Upper lobe of left lung (tissue), 6 donors: Measurements from ENCODE around the gene MAGI2. TPM values are rescaled to one million over a fixed set of nuclear protein-coding genes. Genes with fewer than 3 reads are reported as not detected.

ENCODE experiments used
- ATAC-seq, 2 donors: fragments of 200-7000 bp; cut with Tn5 transposase; one replicate each; pipeline ENCODE4 v1.9.1; 2022; ENCODE audit warnings: mild to moderate bottlenecking in 2 of 2, moderate library complexity in 2 of 2; ENCODE audit not compliant: low FRiP score in 2 of 2
- DNase-seq, 2 donors: peaks; one replicate each; pipeline ENCODE4 v3.0.0-alpha.2; 2019 to 2020
- H3K27ac ChIP-seq, 4 donors: fragments of 200-600 bp; sonication (generic); one replicate each; pipeline ENCODE4 v1.5.1; 2016 to 2019
- H3K27me3 ChIP-seq, 4 donors: fragments of 200-600 bp; sonication (generic); one replicate each; pipeline ENCODE4 v1.5.1; 2017 to 2019
- H3K36me3 ChIP-seq, 4 donors: fragments of 200-600 bp; sonication (generic); one replicate each; pipeline ENCODE4 v1.5.1; 2016 to 2019
- H3K4me1 ChIP-seq, 4 donors: fragments of 200-600 bp; sonication (generic); one replicate each; pipeline ENCODE4 v1.5.1; 2018 to 2019
- H3K4me3 ChIP-seq, 4 donors: fragments of 200-600 bp; sonication (generic); one replicate each; pipeline ENCODE4 v1.5.1; 2017 to 2019; ENCODE audit warnings: mild to moderate bottlenecking in 2 of 4, moderate library complexity in 1 of 4
- H3K9me3 ChIP-seq, 4 donors: fragments of 200-600 bp; sonication (generic); one replicate each; pipeline ENCODE4 v1.5.1; 2018 to 2019
- EP300 ChIP-seq, 4 donors: sonication (generic); formaldehyde crosslinking; IDR thresholded peaks; one replicate each; pipeline ENCODE4 v1.5.1; 2017; ENCODE audit warnings: antibody characterized with exemption in 4 of 4, control low read depth in 2 of 4
- POLR2A ChIP-seq, 4 donors: fragments of 450-650 bp; IDR thresholded peaks; one replicate each; pipeline ENCODE4 v1.5.1; 2016 to 2017; ENCODE audit warnings: antibody characterized with exemption in 4 of 4, mild to moderate bottlenecking in 2 of 4
- POLR2AphosphoS5 ChIP-seq, 2 donors: sonication (generic); formaldehyde crosslinking; IDR thresholded peaks; one replicate each; pipeline ENCODE4 v1.5.1; 2017; ENCODE audit warnings: antibody characterized with exemption in 2 of 2
- WGBS, 2 donors: methylation state at CpG; one replicate each; pipeline ENCODE4 v1.1.5; 2017 to 2018; 5-methylcytosine and 5-hydroxymethylcytosine counted together
- total RNA-seq, 6 donors: library from RNA; depleted of rRNA in 4 of 6; stranded (reverse); fragments of >200 nt in 4 of 6; gene quantifications; one replicate each; pipeline versions ENCODE4 v1.1.0 to v1.2.1, GENCODE V29; 2016 to 2021
- TF ChIP-seq, protein P1 (sequence below), 6 experiments: fragments of 450-650 bp in 4 of 6; fragments of 200-600 bp in 2 of 6; sonication (generic) in 2 of 6; IDR thresholded peaks; one replicate each; pipeline ENCODE4 v1.5.1; 2016 to 2019; ENCODE audit warnings: antibody characterized with exemption in 6 of 6
- donor health status: DM: no; HTN: no; CAD: no; lungs with moderate emphysema.
- donor health status: DM: no; HTN: yes; CAD: no; lungs with severe emphysema.

The MAGI2 gene
- total RNA-seq, 6 donors from 2014 or later, result 7.9 to 84.9 (median 11.8) TPM

DNA sequence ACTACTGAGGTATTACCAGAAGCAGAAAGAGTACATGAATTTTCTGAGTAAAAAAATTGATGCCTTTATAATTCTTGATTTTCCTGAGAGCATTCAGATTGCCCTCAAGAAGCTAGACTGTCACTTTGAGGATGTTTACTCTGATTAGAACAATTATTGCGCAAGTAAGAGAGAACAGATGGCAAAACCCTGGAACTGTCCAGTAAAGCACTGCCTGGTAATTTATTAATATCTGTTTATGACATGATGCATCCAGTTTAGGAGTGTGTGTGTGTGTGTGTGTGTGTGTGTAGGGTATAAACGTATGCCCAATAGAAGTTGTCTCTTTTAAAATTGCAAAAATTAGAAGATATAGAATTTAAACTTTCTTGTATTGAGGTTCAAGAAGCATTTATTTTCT, 1275.1 kb downstream of the MAGI2 start:
- DNase-seq (no peak), ATAC-seq (peak in 1 of 2 donors; percentile 51)
- TF ChIP-seq POLR2A (IDR thresholded peaks at IDR 0.05) (no peak), EP300 (IDR thresholded peaks at IDR 0.05) (no peak)
- H3K27ac ChIP-seq, result no peak overlapping the region
- no peak overlapping the region for H3K4me3 ChIP-seq
- H3K36me3 ChIP-seq, result no peaks in the 10 kb centered on the region
- H3K9me3 ChIP-seq, result no peaks in the 10 kb centered on the region
- peaks cover 0 to 6% (median 3%) of the 10 kb centered on the region in 4 donors for H3K4me1 ChIP-seq
- H3K27me3 ChIP-seq, result no peaks in the 10 kb centered on the region
- 74 to 80% methylated on average over 2 of the region's 2 CpGs for WGBS, 2 donors

GRCh38 chr7:78176171-78176570, 1277.3 kb downstream of the MAGI2 start:
- no peak for TF ChIP-seq EP300 (IDR thresholded peaks at IDR 0.05)
- TF ChIP-seq, protein P1, sequence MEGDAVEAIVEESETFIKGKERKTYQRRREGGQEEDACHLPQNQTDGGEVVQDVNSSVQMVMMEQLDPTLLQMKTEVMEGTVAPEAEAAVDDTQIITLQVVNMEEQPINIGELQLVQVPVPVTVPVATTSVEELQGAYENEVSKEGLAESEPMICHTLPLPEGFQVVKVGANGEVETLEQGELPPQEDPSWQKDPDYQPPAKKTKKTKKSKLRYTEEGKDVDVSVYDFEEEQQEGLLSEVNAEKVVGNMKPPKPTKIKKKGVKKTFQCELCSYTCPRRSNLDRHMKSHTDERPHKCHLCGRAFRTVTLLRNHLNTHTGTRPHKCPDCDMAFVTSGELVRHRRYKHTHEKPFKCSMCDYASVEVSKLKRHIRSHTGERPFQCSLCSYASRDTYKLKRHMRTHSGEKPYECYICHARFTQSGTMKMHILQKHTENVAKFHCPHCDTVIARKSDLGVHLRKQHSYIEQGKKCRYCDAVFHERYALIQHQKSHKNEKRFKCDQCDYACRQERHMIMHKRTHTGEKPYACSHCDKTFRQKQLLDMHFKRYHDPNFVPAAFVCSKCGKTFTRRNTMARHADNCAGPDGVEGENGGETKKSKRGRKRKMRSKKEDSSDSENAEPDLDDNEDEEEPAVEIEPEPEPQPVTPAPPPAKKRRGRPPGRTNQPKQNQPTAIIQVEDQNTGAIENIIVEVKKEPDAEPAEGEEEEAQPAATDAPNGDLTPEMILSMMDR (IDR thresholded peaks at IDR 0.05), result no peak
- DNase-seq, result no peak
- Histone ChIP-seq H3K9me3 (no peaks in the 10 kb centered on the region), H3K4me1 (peaks cover 0 to 6% (median 3%) of the 10 kb centered on the region in 4 donors), H3K27me3 (no peaks in the 10 kb centered on the region), H3K4me3 (no peak overlapping the region), H3K27ac (no peak overlapping the region), H3K36me3 (no peaks in the 10 kb centered on the region)
- WGBS, 2 donors, result 7 to 22% methylated on average over 5 of the region's 5 CpGs
- peak in 1 of 2 donors; percentile 14 for ATAC-seq

DNA sequence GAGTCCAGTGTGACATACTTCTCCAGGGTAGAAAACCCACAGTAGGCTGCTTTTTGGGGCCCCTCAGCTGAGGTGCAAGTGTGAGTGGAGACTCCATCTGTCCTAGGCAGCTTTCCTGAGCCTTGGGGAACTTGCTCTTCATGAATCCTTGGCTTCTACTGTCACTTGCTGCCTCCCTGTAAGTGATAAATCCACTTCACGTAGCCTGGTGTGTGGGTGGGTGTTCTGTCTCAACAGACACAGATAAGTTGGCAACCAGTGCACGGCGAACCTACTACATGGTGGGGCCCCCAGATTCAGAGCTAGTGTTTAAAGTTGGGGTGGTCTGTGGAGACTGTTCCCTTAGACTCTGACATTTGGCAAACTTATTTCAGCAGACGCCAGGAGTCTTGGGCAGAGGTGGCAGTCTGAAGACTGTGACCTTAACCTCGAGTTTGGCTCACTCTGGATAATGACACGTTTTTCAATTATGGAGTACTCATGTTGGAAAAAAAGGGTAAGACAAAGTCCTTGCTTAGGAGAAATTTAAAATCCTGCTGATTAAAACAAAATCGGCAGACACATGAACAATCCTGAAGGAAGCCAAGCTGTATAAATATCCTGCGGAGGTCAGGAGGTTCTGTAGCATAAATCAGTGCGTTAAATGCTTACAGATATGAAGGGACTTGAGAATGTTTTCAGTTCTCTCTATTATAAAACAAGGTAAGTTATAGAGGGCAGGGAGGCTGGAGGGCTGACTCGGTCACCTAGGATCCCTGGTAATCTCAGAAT, 1278.0 kb downstream of the MAGI2 start:
- Histone ChIP-seq H3K27me3 (no peaks in the 10 kb centered on the region), H3K9me3 (no peaks in the 10 kb centered on the region), H3K4me1 (peaks cover 0 to 6% (median 3%) of the 10 kb centered on the region in 4 donors), H3K4me3 (no peak overlapping the region), H3K36me3 (no peaks in the 10 kb centered on the region), H3K27ac (no peak overlapping the region)
- DNase-seq (no peak), ATAC-seq (no peak)
- TF ChIP-seq POLR2AphosphoS5 (IDR thresholded peaks at IDR 0.05), result no peak
- no peak for TF ChIP-seq POLR2A (IDR thresholded peaks at IDR 0.05)
- no peak for TF ChIP-seq EP300 (IDR thresholded peaks at IDR 0.05)
- TF ChIP-seq, protein P1 (IDR thresholded peaks at IDR 0.05), result no peak
- WGBS, 2 donors, result 42 to 70% methylated on average over 7 to 10 of the region's 10 CpGs

GRCh38 chr7:78173666-78174065, 1279.8 kb downstream of the MAGI2 start:
- H3K27ac ChIP-seq, result no peak overlapping the region
- no peak for ATAC-seq
- H3K4me3 ChIP-seq, result no peak overlapping the region
- no peaks in the 10 kb centered on the region for H3K36me3 ChIP-seq
- no peak for DNase-seq
- H3K27me3 ChIP-seq, result no peaks in the 10 kb centered on the region
- peaks cover 0 to 6% (median 3%) of the 10 kb centered on the region in 4 donors for H3K4me1 ChIP-seq
- TF ChIP-seq POLR2AphosphoS5 (IDR thresholded peaks at IDR 0.05) (no peak), POLR2A (IDR thresholded peaks at IDR 0.05) (no peak), EP300 (IDR thresholded peaks at IDR 0.05) (no peak)
- TF ChIP-seq, protein P1 (IDR thresholded peaks at IDR 0.05), result no peak
- WGBS, 2 donors, result 74 to 77% methylated on average over 5 of the region's 5 CpGs
- H3K9me3 ChIP-seq, result no peaks in the 10 kb centered on the region

DNA sequence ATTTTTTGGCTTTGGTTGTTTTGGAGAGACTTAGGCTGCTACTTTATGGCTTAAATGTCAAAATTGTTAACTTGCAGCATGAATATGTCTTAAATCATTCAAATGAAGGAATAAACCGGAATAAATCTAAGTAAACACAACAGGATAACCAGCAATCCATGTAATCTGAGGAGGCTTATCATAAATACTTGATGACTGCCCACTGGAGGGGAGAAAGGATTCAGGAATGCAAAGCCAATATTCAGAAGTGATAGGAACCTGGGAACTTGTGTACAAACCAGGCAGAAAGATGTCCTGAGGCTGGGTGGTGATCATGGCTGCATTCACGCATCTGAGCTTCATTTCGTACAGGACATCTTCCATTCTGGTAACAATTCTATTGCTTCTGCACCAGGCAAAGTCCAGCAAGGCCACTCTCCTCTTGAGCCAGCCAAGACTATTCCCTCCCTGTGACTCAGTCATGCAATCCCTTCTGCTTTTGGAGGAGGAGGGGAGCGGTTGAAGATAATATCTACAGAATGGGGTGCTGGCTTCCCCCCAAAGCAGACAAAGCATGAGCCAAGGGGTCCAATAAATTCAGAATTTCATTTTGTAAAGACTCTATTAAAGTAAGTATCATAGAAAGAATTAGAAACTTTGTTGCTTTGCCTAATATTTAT, 1280.4 kb downstream of the MAGI2 start:
- no peaks in the 10 kb centered on the region for H3K9me3 ChIP-seq
- TF ChIP-seq POLR2A (IDR thresholded peaks at IDR 0.05) (no peak), EP300 (IDR thresholded peaks at IDR 0.05) (no peak), POLR2AphosphoS5 (IDR thresholded peaks at IDR 0.05) (no peak)
- TF ChIP-seq, protein P1 (IDR thresholded peaks at IDR 0.05), result no peak
- ATAC-seq (no peak), DNase-seq (no peak)
- no peak overlapping the region for H3K27ac ChIP-seq
- H3K4me1 ChIP-seq, result peaks cover 0 to 6% (median 3%) of the 10 kb centered on the region in 4 donors
- 65 to 70% methylated on average over 4 of the region's 4 CpGs for WGBS, 2 donors
- H3K4me3 ChIP-seq, result no peak overlapping the region
- H3K36me3 ChIP-seq, result no peaks in the 10 kb centered on the region
- no peaks in the 10 kb centered on the region for H3K27me3 ChIP-seq
